ENCODE measurements around the gene GMFB.

Gene GMFB

DNA sequence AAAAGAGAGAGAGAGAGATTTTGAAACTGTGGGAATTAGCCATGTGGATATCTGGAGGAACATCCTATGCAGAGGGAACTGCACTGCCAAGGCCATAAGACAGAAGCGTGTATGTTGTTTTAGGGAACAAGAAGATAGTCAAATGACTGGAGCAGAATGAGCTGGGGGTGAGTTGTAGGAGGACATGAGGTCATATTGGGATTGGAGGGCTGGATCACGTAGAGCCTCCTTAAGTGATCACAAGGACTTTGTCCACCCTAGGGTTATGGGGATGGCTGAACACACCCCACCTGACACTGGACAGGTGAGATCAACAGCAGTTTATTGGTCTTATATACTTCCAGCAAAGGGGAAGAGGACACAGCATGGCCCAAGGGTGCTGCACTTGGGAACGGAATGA lies 12.7 kb upstream of the GMFB start:
- no peak for DNase-seq (ENCODE audit: extremely low spot score)
- TF ChIP-seq FOXK2 (IDR thresholded peaks at IDR 0.05) = no peak
- TF ChIP-seq FOXA1 (IDR thresholded peaks at IDR 0.05) = no peak
- no peak for TF ChIP-seq L3MBTL2 (conservative IDR thresholded peaks at IDR 0.05)
- no peak for TF ChIP-seq TARDBP (IDR thresholded peaks at IDR 0.05)
- TF ChIP-seq CTBP1 (IDR thresholded peaks at IDR 0.05; ENCODE audit: borderline replicate concordance) = no peak
- TF ChIP-seq BHLHE40 (IDR thresholded peaks at IDR 0.05; ENCODE audit: borderline replicate concordance) = no peak
- TF ChIP-seq NFRKB (IDR thresholded peaks at IDR 0.05) = no peak
- TF ChIP-seq LEF1 (IDR thresholded peaks at IDR 0.05; ENCODE audit: borderline replicate concordance) = no peak
- TF ChIP-seq ZNF384 (IDR thresholded peaks at IDR 0.05) = no peak
- no peak for TF ChIP-seq ELF4 (IDR thresholded peaks at IDR 0.05)
- no peak for TF ChIP-seq SP1 (IDR thresholded peaks at IDR 0.05)
- TF ChIP-seq, protein P1, sequence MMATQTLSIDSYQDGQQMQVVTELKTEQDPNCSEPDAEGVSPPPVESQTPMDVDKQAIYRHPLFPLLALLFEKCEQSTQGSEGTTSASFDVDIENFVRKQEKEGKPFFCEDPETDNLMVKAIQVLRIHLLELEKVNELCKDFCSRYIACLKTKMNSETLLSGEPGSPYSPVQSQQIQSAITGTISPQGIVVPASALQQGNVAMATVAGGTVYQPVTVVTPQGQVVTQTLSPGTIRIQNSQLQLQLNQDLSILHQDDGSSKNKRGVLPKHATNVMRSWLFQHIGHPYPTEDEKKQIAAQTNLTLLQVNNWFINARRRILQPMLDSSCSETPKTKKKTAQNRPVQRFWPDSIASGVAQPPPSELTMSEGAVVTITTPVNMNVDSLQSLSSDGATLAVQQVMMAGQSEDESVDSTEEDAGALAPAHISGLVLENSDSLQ (IDR thresholded peaks at IDR 0.05) = no peak
- TF ChIP-seq FOXM1 (IDR thresholded peaks at IDR 0.05; ENCODE audit: borderline replicate concordance) = no peak
- ChIA-PET POLR2A (interaction anchor here (0.9 kb wide), 1 partner anchor 66 kb away, joined by 3 read pairs; the partner anchor contains the start of gene SAMD4A), CTCF (no interaction called here)

DNA sequence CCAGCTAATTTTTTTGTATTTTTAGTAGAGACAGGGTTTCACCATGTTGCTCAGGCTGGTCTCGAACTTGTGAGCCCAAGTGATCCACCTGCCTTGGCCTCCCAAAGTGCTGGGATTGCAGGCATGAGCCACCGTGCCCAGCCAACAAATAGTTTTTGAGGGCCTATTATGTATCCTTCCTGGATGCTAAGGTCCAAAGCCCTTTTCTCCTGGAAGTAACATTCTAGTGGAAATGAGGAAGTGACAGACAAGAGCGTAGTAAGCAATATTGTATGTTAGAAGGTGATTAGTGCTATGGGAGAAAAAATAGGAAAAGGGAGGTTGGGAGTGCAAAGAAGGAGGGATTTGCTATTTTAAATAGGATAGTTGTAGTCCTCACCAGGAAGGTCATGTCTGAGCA lies 12.0 kb upstream of the GMFB start:
- TF ChIP-seq SP1 (IDR thresholded peaks at IDR 0.05) (no peak), CTBP1 (IDR thresholded peaks at IDR 0.05; ENCODE audit: borderline replicate concordance) (no peak), SUZ12 (IDR thresholded peaks at IDR 0.05) (no peak), FOXA1 (IDR thresholded peaks at IDR 0.05) (no peak), BHLHE40 (IDR thresholded peaks at IDR 0.05; ENCODE audit: borderline replicate concordance) (no peak), ZNF384 (IDR thresholded peaks at IDR 0.05) (no peak), L3MBTL2 (conservative IDR thresholded peaks at IDR 0.05) (no peak), HDGF (IDR thresholded peaks at IDR 0.05; ENCODE audit: borderline replicate concordance) (no peak), FOXM1 (IDR thresholded peaks at IDR 0.05; ENCODE audit: borderline replicate concordance) (no peak), LEF1 (IDR thresholded peaks at IDR 0.05; ENCODE audit: borderline replicate concordance) (no peak)
- POLR2A ChIA-PET = interaction anchor here (1.0 kb wide), 1 partner anchor 9 kb away, joined by 6 read pairs; the partner anchor contains the start of gene CGRRF1
- DNase-seq (ENCODE audit: extremely low spot score) = no peak
- CTCF ChIA-PET = no interaction called here

DNA sequence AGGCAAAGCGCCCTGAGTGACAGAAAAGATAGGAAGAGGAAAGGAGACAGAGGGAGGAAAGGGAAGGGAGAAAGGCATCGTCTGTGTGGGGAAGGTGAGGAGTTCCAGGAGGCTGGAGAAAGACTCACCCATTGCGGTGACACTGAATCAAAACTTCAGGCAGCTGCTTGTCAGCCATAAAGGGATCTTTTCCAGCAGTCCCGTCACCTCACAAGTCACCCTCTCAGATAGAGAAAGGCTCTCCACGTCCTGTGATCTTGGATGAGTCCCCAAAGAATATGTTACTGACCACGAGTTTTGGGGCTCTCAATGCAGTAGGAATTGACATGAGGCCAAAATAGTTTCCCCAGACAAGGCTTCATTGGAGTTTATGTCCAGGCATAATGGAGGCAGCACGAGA lies 9.8 kb upstream of the GMFB start:
- CTCF ChIA-PET = no interaction called here
- no peak for DNase-seq (ENCODE audit: extremely low spot score)
- TF ChIP-seq FOXK2 (IDR thresholded peaks at IDR 0.05) (no peak), SUZ12 (IDR thresholded peaks at IDR 0.05) (no peak), CTBP1 (IDR thresholded peaks at IDR 0.05; ENCODE audit: borderline replicate concordance) (no peak), ELF4 (IDR thresholded peaks at IDR 0.05) (no peak), ZNF384 (IDR thresholded peaks at IDR 0.05) (no peak), L3MBTL2 (conservative IDR thresholded peaks at IDR 0.05) (no peak), FOXA1 (IDR thresholded peaks at IDR 0.05) (no peak), TARDBP (IDR thresholded peaks at IDR 0.05) (no peak), NFRKB (IDR thresholded peaks at IDR 0.05) (no peak)
- POLR2A ChIA-PET = interaction anchor here (0.9 kb wide), 1 partner anchor 11 kb away, joined by 4 read pairs; the partner anchor contains the start of gene CGRRF1

DNA sequence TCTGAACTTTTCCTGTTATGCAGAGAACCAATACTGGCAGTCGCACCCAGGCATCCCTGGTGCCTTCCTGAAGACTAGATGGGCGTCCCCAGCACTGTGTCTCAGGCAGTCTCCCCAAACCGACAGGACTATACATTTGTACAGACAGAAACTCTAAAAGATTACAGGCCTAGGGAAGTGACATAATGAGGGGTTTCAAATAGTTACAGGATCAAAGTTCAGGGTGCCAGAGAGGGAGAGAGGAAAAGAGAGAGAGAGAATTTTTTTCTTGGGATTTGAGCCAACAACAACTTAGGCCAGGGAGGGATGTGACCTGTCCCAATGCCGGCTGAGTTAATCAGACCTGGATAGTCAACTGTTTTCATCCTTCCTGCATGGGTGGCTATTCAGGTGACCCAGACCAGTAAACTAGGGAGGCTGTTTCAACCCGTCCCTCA lies 9.3 kb upstream of the GMFB start:
- POLR2A ChIA-PET = no interaction called here
- no peak for TF ChIP-seq FOXA1 (IDR thresholded peaks at IDR 0.05)
- no peak for TF ChIP-seq ELF4 (IDR thresholded peaks at IDR 0.05)
- TF ChIP-seq LEF1 (IDR thresholded peaks at IDR 0.05; ENCODE audit: borderline replicate concordance) = no peak
- TF ChIP-seq ZNF384 (IDR thresholded peaks at IDR 0.05) = no peak
- TF ChIP-seq FOXK2 (IDR thresholded peaks at IDR 0.05) = no peak
- TF ChIP-seq HDGF (IDR thresholded peaks at IDR 0.05; ENCODE audit: borderline replicate concordance) = no peak
- no peak for TF ChIP-seq FOXM1 (IDR thresholded peaks at IDR 0.05; ENCODE audit: borderline replicate concordance)
- TF ChIP-seq L3MBTL2 (conservative IDR thresholded peaks at IDR 0.05) = no peak
- TF ChIP-seq SP1 (IDR thresholded peaks at IDR 0.05) = no peak
- no peak for TF ChIP-seq TARDBP (IDR thresholded peaks at IDR 0.05)
- no peak for TF ChIP-seq CTBP1 (IDR thresholded peaks at IDR 0.05; ENCODE audit: borderline replicate concordance)
- TF ChIP-seq ARNT (IDR thresholded peaks at IDR 0.05) = no peak
- no peak for TF ChIP-seq SUZ12 (IDR thresholded peaks at IDR 0.05)
- no peak for TF ChIP-seq BHLHE40 (IDR thresholded peaks at IDR 0.05; ENCODE audit: borderline replicate concordance)
- TF ChIP-seq, protein P1 (IDR thresholded peaks at IDR 0.05) = no peak
- no peak for DNase-seq (ENCODE audit: extremely low spot score)
- CTCF ChIA-PET = no interaction called here

DNA sequence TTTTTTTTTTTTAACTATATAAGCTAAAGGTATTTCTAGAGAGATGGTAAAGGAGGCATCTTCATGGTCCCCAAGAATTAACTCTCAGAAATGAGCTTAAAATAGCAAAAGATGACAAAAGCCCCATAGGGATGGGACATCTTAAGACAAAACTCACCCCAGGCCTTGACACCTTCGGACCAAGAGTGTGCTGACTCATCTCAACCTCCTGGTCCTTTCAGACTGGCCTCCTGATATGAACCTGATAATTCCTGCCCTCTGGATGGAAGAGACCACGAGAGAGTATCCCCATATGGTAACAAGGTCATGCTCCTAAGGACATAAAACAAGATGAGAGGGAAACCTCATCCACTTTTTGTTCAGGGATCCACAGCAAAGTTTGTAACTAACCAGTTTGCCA lies 8.4 kb upstream of the GMFB start:
- DNase-seq (ENCODE audit: extremely low spot score) = no peak
- POLR2A ChIA-PET = interaction anchor here (1.1 kb wide), 1 partner anchor 12 kb away, joined by 4 read pairs; the partner anchor contains the start of gene CGRRF1
- TF ChIP-seq, protein P1 (IDR thresholded peaks at IDR 0.05) = no peak
- no peak for TF ChIP-seq FOXA1 (IDR thresholded peaks at IDR 0.05)
- CTCF ChIA-PET = no interaction called here

DNA sequence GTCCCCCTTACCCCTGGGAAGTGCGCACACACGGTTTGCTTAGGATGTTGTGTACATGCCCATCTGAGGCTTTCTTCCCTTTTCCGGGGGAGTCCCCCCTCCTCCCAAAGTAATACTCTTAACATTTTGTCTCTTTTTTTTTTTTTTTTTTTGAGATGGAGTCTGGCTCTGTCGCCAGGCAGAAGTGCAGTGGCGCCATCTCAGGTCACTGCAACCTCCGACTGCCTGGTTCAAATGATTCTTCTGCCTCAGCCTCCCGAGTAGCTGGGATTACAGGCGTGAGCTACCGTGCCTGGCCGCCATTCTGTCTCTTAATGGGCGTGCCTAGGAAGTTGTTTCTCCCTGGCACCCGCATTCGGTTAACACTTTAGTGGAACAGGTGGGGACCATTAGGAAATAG lies 4.5 kb upstream of the GMFB start:
- DNase-seq (ENCODE audit: extremely low spot score) = no peak
- CTCF ChIA-PET = interaction anchor here (0.6 to 2.0 kb wide), 6 partner anchors 9 to 1518 kb away, joined by 3 to 7 read pairs (median 3); no protein-coding TSS in a partner anchor
- POLR2A ChIA-PET = interaction anchor here (1.5 to 3.9 kb wide), 2 partner anchors 15 to 16 kb away, joined by 4 to 22 read pairs; partner anchors contain the start of gene CGRRF1
- TF ChIP-seq ZNF384 (IDR thresholded peaks at IDR 0.05) = peak; percentile 92
- TF ChIP-seq NFRKB (IDR thresholded peaks at IDR 0.05) = no peak

All from HEK293T (cell line).